HFFc6 (cell line): Measurements from ENCODE around the gene DDX31. TPM values are rescaled to one million over a fixed set of nuclear protein-coding genes. Genes with fewer than 3 reads are reported as not detected.

Experiments
- DNase-seq: peaks from one replicate; pipeline ENCODE4 v3.0.0-alpha.2; 2018
- H3K27ac Mint-ChIP-seq: 2 replicates; pipeline ENCODE4 v1.8.0; 2020; ENCODE audit warnings: mild to moderate bottlenecking, mixed read lengths
- H3K27me3 Mint-ChIP-seq: 2 replicates; pipeline ENCODE4 v1.8.0; 2021; ENCODE audit warnings: mild to moderate bottlenecking, moderate library complexity, mixed read lengths; ENCODE audit not compliant: insufficient read depth
- H3K36me3 Mint-ChIP-seq: 2 replicates; pipeline ENCODE4 v1.8.0; 2021; ENCODE audit warnings: low read depth, mixed read lengths
- H3K4me1 Mint-ChIP-seq: 2 replicates; pipeline ENCODE4 v1.8.0; 2020; ENCODE audit warnings: low read depth, mixed read lengths
- H3K4me3 Mint-ChIP-seq: 2 replicates; pipeline ENCODE4 v1.8.0; 2020; ENCODE audit warnings: mild to moderate bottlenecking, moderate library complexity, mixed read lengths
- H3K9me3 Mint-ChIP-seq: 2 replicates; pipeline ENCODE4 v1.8.0; 2020; ENCODE audit warnings: mild to moderate bottlenecking, mixed read lengths
- CTCF ChIP-seq: fragments of 200-600 bp; sonication (generic); IDR thresholded peaks from 2 replicates; pipeline ENCODE4 v1.5.0; 2021; ENCODE audit warnings: antibody characterized with exemption, mild to moderate bottlenecking
- total RNA-seq, 6 experiments: library from RNA; stranded (reverse); fragmentation: NEBNext Ultra II Directional; extraction: Animal tissue kit (Norgen Biotek cat#: 25700); gene quantifications; 2 replicates in 1 of 6; 3 replicates in 5 of 6; pipeline ENCODE4 v1.2.3, GENCODE V29; 2021

The DDX31 gene
- total RNA-seq, 6 experiments from 2014 or later, result 9.6 to 16.2 (median 14.9) TPM

GRCh38 chr9:132592451-132592850 is 77.3 kb downstream of the DDX31 start:
- Mint-ChIP-seq H3K27me3 (peaks cover 29% of the 10 kb centered on the region), H3K4me3 (no peak overlapping the region), H3K36me3 (peaks cover 10% of the 10 kb centered on the region), H3K27ac (no peak overlapping the region), H3K9me3 (no peaks in the 10 kb centered on the region), H3K4me1 (no peaks in the 10 kb centered on the region)
- DNase-seq, result no peak
- TF ChIP-seq CTCF, result no peak

- no peak overlapping the region for H3K4me3 Mint-ChIP-seq
- peaks cover 32% of the 10 kb centered on the region for H3K27me3 Mint-ChIP-seq
- DNase-seq, result no peak
- no peak overlapping the region for H3K27ac Mint-ChIP-seq
- no peaks in the 10 kb centered on the region for H3K9me3 Mint-ChIP-seq
- no peaks in the 10 kb centered on the region for H3K4me1 Mint-ChIP-seq
- H3K36me3 Mint-ChIP-seq, result peaks cover 10% of the 10 kb centered on the region
- no peak for TF ChIP-seq CTCF
These were observed 78.0 kb downstream of the DDX31 start for GRCh38 chr9:132591751-132592314.

- peaks cover 37% of the 10 kb centered on the region for H3K27me3 Mint-ChIP-seq
- no peak for DNase-seq
These were observed 78.5 kb downstream of the DDX31 start for GRCh38 chr9:132591244-132591643.

GRCh38 chr9:132590318-132591182 is 79.2 kb downstream of the DDX31 start:
- Mint-ChIP-seq H3K36me3 (no peaks in the 10 kb centered on the region), H3K9me3 (no peaks in the 10 kb centered on the region), H3K27ac (no peak overlapping the region), H3K27me3 (peaks cover 44% of the 10 kb centered on the region), H3K4me3 (no peak overlapping the region), H3K4me1 (no peaks in the 10 kb centered on the region)
- no peak for TF ChIP-seq CTCF
- DNase-seq, result no peak

More at GRCh38 chr9:132591244-132591643, 78.5 kb downstream of the DDX31 start:
- TF ChIP-seq CTCF, result no peak
- Mint-ChIP-seq H3K9me3 (no peaks in the 10 kb centered on the region), H3K4me3 (no peak overlapping the region), H3K36me3 (peaks cover 5% of the 10 kb centered on the region), H3K27ac (no peak overlapping the region), H3K4me1 (no peaks in the 10 kb centered on the region)

DNA sequence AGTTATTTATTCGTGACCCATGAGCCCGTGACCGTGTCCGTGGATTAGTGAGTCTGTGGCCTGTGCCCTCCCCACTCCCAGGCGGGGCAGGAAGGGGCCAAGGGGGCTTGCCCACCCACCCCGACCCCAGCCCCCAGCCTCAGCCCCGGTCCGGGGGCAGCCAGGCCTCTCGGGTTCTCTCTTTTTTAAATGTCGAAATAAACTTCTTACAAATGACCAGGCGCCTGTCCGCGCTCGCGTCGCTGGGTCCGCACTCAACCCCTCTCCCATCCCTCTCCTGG is 79.8 kb downstream of the DDX31 start:
- no peak for DNase-seq
- Mint-ChIP-seq H3K27me3 (peaks cover 49% of the 10 kb centered on the region), H3K27ac (no peak overlapping the region), H3K4me3 (no peak overlapping the region), H3K4me1 (peaks cover 3% of the 10 kb centered on the region), H3K9me3 (no peaks in the 10 kb centered on the region), H3K36me3 (no peaks in the 10 kb centered on the region)
- no peak for TF ChIP-seq CTCF
